ENCODE measurements around the gene GMDS. TPM values are rescaled to one million over a fixed set of nuclear protein-coding genes. Genes with fewer than 3 reads are reported as not detected.

Gene GMDS
- total RNA-seq, 1 experiment from 2014 or later, result 31.1 TPM

GRCh38 chr6:1854296-1854695, 391.1 kb downstream of the GMDS start:
- intact Hi-C loops (cut with micrococcal nuclease; ENCODE audit: unreplicated experiment), result no loop called here

GRCh38 chr6:1853761-1854160, 391.6 kb downstream of the GMDS start:
- Mint-ChIP-seq H3K36me3 (ENCODE audit: insufficient read depth, unreplicated experiment) (no peaks in the 10 kb centered on the region), H3K4me3 (ENCODE audit: unreplicated experiment) (no peak overlapping the region), H3K9me3 (ENCODE audit: unreplicated experiment) (no peaks in the 10 kb centered on the region), H3K4me1 (ENCODE audit: low read depth, unreplicated experiment) (no peaks in the 10 kb centered on the region), H3K27ac (ENCODE audit: unreplicated experiment) (no peak overlapping the region), H3K27me3 (ENCODE audit: insufficient read depth, unreplicated experiment) (no peaks in the 10 kb centered on the region)
- no peak for DNase-seq
- no peak for TF ChIP-seq CTCF (IDR thresholded peaks at IDR 0.05; ENCODE audit: insufficient read depth in 1 of 2, low read depth in 1 of 2, low read length in 1 of 2, severe bottlenecking in 1 of 2, unreplicated experiment in 1 of 2)
- no peaks in the 10 kb centered on the region for H3K27me3 ChIP-seq (replicated peaks; ENCODE audit: control insufficient read depth, insufficient read depth, low read length)
- BruUV-seq (replicated peaks), result no TSS peak
- ChIA-PET POLR2A (no interaction called here), CTCF (no interaction called here)
- no peaks in the 10 kb centered on the region for H3K36me3 ChIP-seq (ENCODE audit: control insufficient read depth, insufficient read depth, low read length)
- H3K4me1 ChIP-seq, result no peaks in the 10 kb centered on the region
- intact Hi-C loops (cut with micrococcal nuclease; ENCODE audit: unreplicated experiment), result no loop called here
- H3K4me3 ChIP-seq (ENCODE audit: low read depth, low read length), result no peak overlapping the region
- no peaks in the 10 kb centered on the region for H3K9me3 ChIP-seq

More at GRCh38 chr6:1854296-1854695, 391.1 kb downstream of the GMDS start:
- Mint-ChIP-seq H3K4me3 (ENCODE audit: unreplicated experiment) (no peak overlapping the region), H3K27me3 (ENCODE audit: insufficient read depth, unreplicated experiment) (no peaks in the 10 kb centered on the region), H3K4me1 (ENCODE audit: low read depth, unreplicated experiment) (no peaks in the 10 kb centered on the region), H3K27ac (ENCODE audit: unreplicated experiment) (no peak overlapping the region), H3K36me3 (ENCODE audit: insufficient read depth, unreplicated experiment) (no peaks in the 10 kb centered on the region), H3K9me3 (ENCODE audit: unreplicated experiment) (no peaks in the 10 kb centered on the region)
- BruUV-seq (replicated peaks), result no TSS peak
- Histone ChIP-seq H3K4me3 (ENCODE audit: low read depth, low read length) (no peak overlapping the region), H3K27me3 (replicated peaks; ENCODE audit: control insufficient read depth, insufficient read depth, low read length) (no peaks in the 10 kb centered on the region), H3K36me3 (ENCODE audit: control insufficient read depth, insufficient read depth, low read length) (no peaks in the 10 kb centered on the region), H3K9me3 (no peaks in the 10 kb centered on the region), H3K4me1 (no peaks in the 10 kb centered on the region)
- no peak for TF ChIP-seq CTCF (IDR thresholded peaks at IDR 0.05; ENCODE audit: insufficient read depth in 1 of 2, low read depth in 1 of 2, low read length in 1 of 2, severe bottlenecking in 1 of 2, unreplicated experiment in 1 of 2)
- no peak for DNase-seq
- CTCF ChIA-PET, result no interaction called here
- POLR2A ChIA-PET, result no interaction called here

- no peaks in the 10 kb centered on the region for H3K27me3 Mint-ChIP-seq (ENCODE audit: insufficient read depth, unreplicated experiment)
- intact Hi-C loops (cut with micrococcal nuclease; ENCODE audit: unreplicated experiment), result no loop called here
- BruUV-seq (replicated peaks), result no TSS peak
- Histone ChIP-seq H3K9me3 (no peaks in the 10 kb centered on the region), H3K36me3 (ENCODE audit: control insufficient read depth, insufficient read depth, low read length) (no peaks in the 10 kb centered on the region), H3K4me3 (ENCODE audit: low read depth, low read length) (no peak overlapping the region), H3K4me1 (no peaks in the 10 kb centered on the region), H3K27me3 (replicated peaks; ENCODE audit: control insufficient read depth, insufficient read depth, low read length) (no peaks in the 10 kb centered on the region)
- no peak overlapping the region for H3K4me3 Mint-ChIP-seq (ENCODE audit: unreplicated experiment)
- no peaks in the 10 kb centered on the region for H3K4me1 Mint-ChIP-seq (ENCODE audit: low read depth, unreplicated experiment)
- H3K36me3 Mint-ChIP-seq (ENCODE audit: insufficient read depth, unreplicated experiment), result no peaks in the 10 kb centered on the region
- H3K9me3 Mint-ChIP-seq (ENCODE audit: unreplicated experiment), result no peaks in the 10 kb centered on the region
- TF ChIP-seq CTCF (IDR thresholded peaks at IDR 0.05; ENCODE audit: insufficient read depth in 1 of 2, low read depth in 1 of 2, low read length in 1 of 2, severe bottlenecking in 1 of 2, unreplicated experiment in 1 of 2), result no peak
- ChIA-PET CTCF (no interaction called here), POLR2A (no interaction called here)
- no peak overlapping the region for H3K27ac Mint-ChIP-seq (ENCODE audit: unreplicated experiment)
- DNase-seq, result no peak
Measured at GRCh38 chr6:1851681-1852456, 393.5 kb downstream of the GMDS start.

Data from Caco-2 (cell line).